Ishikawa (cell line): ENCODE data around the gene PYDC2.

Source experiments
- CEBPB ChIP-seq: IDR thresholded peaks from 2 replicates; pipeline ENCODE4 v1.6.1; 2012
- CREB1 ChIP-seq: IDR thresholded peaks from 2 replicates; pipeline ENCODE4 v1.6.1; 2012; ENCODE audit warnings: low read depth
- EGR1 ChIP-seq: IDR thresholded peaks from 2 replicates; pipeline ENCODE4 v1.6.1; 2012
- EP300 ChIP-seq: IDR thresholded peaks from 2 replicates; pipeline ENCODE4 v1.6.1; 2012; ENCODE audit warnings: borderline replicate concordance
- FOXM1 ChIP-seq: IDR thresholded peaks from 2 replicates; pipeline ENCODE4 v1.6.1; 2012; ENCODE audit warnings: low read depth, borderline replicate concordance
- NFIC ChIP-seq: IDR thresholded peaks from 2 replicates; pipeline ENCODE4 v1.6.1; 2012
- RAD21 ChIP-seq: IDR thresholded peaks from 2 replicates; pipeline ENCODE4 v1.6.1; 2012; ENCODE audit warnings: low read depth
- TAF1 ChIP-seq: IDR thresholded peaks from 2 replicates; pipeline ENCODE4 v1.6.1; 2012; ENCODE audit warnings: low read depth, mild to moderate bottlenecking
- TCF12 ChIP-seq: IDR thresholded peaks from 2 replicates; pipeline ENCODE4 v1.6.1; 2012; ENCODE audit warnings: low read depth
- TEAD4 ChIP-seq: IDR thresholded peaks from 2 replicates; pipeline ENCODE4 v1.6.1; 2012
- YY1 ChIP-seq: IDR thresholded peaks from 2 replicates; pipeline ENCODE4 v1.6.1; 2012; ENCODE audit warnings: low read depth
- ZBTB7A ChIP-seq: IDR thresholded peaks from 2 replicates; pipeline ENCODE4 v1.6.1; 2012; ENCODE audit warnings: low read depth
- TF ChIP-seq, protein P1 (sequence below): IDR thresholded peaks from 2 replicates; pipeline ENCODE4 v1.6.1; 2012
- TF ChIP-seq, protein P2 (sequence below): IDR thresholded peaks from 2 replicates; pipeline ENCODE4 v1.6.1; 2012
- TF ChIP-seq, protein P3 (sequence below): IDR thresholded peaks from 2 replicates; pipeline ENCODE4 v1.6.1; 2012; ENCODE audit warnings: low read depth, mild to moderate bottlenecking

Gene PYDC2

DNA sequence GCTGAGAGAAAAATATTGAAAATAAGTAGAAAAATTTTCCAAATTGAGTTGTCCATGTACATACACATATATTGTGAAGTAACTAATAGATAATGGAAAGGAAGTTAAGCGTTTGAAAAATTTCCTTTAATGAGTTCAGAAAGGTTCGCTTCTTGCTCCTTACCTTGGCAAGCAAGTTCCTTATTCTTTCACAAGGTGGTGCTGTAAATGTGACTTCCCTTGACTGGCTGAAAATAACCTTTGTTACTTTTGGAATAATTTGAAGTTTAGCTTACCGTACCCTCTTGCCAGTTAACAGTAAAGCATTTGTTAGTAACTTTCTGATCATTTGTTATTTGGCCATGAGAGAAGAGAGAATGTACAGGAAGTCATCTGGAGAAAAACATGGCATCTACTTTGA, 41.6 kb downstream of the PYDC2 start:
- TF ChIP-seq TAF1 (no peak), RAD21 (peak; percentile 60)

DNA sequence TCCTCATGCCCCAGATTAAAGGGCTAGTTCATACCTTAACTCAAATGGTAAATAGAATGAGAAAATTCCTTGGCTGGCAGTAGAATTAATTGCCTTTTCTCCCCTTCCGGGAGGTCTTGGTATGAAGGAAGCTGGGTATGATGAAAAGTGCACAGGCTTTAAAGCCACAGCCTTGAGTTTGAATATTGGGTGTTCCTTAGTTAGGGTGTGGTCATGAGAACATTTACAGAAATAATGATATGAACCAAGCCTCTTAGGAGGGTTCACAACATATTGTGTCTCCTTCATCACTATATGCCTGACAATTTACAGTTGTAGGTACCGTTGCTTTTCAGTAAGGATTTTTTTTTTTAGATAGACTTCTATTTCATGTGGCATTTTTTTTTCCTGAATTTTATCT, 48.1 kb downstream of the PYDC2 start:
- TF ChIP-seq EGR1 (no peak), TAF1 (no peak), FOXM1 (no peak), YY1 (no peak), RAD21 (no peak), CREB1 (no peak), TEAD4 (no peak), ZBTB7A (no peak), CEBPB (no peak), TCF12 (no peak), EP300 (no peak), NFIC (no peak)
- TF ChIP-seq, protein P1, sequence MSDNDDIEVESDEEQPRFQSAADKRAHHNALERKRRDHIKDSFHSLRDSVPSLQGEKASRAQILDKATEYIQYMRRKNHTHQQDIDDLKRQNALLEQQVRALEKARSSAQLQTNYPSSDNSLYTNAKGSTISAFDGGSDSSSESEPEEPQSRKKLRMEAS, result no peak
- TF ChIP-seq, protein P2, sequence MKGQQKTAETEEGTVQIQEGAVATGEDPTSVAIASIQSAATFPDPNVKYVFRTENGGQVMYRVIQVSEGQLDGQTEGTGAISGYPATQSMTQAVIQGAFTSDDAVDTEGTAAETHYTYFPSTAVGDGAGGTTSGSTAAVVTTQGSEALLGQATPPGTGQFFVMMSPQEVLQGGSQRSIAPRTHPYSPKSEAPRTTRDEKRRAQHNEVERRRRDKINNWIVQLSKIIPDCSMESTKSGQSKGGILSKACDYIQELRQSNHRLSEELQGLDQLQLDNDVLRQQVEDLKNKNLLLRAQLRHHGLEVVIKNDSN, result no peak
- TF ChIP-seq, protein P3, sequence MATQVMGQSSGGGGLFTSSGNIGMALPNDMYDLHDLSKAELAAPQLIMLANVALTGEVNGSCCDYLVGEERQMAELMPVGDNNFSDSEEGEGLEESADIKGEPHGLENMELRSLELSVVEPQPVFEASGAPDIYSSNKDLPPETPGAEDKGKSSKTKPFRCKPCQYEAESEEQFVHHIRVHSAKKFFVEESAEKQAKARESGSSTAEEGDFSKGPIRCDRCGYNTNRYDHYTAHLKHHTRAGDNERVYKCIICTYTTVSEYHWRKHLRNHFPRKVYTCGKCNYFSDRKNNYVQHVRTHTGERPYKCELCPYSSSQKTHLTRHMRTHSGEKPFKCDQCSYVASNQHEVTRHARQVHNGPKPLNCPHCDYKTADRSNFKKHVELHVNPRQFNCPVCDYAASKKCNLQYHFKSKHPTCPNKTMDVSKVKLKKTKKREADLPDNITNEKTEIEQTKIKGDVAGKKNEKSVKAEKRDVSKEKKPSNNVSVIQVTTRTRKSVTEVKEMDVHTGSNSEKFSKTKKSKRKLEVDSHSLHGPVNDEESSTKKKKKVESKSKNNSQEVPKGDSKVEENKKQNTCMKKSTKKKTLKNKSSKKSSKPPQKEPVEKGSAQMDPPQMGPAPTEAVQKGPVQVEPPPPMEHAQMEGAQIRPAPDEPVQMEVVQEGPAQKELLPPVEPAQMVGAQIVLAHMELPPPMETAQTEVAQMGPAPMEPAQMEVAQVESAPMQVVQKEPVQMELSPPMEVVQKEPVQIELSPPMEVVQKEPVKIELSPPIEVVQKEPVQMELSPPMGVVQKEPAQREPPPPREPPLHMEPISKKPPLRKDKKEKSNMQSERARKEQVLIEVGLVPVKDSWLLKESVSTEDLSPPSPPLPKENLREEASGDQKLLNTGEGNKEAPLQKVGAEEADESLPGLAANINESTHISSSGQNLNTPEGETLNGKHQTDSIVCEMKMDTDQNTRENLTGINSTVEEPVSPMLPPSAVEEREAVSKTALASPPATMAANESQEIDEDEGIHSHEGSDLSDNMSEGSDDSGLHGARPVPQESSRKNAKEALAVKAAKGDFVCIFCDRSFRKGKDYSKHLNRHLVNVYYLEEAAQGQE, result no peak
